Natural killer cell (primary cell): Measurements from ENCODE around the gene CD300E. TPM values are rescaled to one million over a fixed set of nuclear protein-coding genes. Genes with fewer than 3 reads are reported as not detected.
"Not testable (repeated sequence)": the region's sequence is repeated elsewhere in the genome, so short reads cannot be mapped to it uniquely, and the experiment has no call there.

Source experiments
- ATAC-seq, 3 donors: fragments of 150-1000 bp in 2 of 3; fragments of 200-7000 bp in 1 of 3; cut with Tn5 transposase; 1 replicate in 1 of 3; 2 replicates in 2 of 3; pipeline ENCODE4 v1.10.0; 2021; ENCODE audit warnings: mild to moderate bottlenecking in 2 of 3, moderate library complexity in 2 of 3
- DNase-seq, 2 donors: peaks; one replicate each; pipeline versions ENCODE4 v3.0.0 to v3.0.0-alpha.2; 2013 to 2021; ENCODE audit warnings: mixed read lengths in 1 of 2
- H3K27ac ChIP-seq: one replicate; pipeline ENCODE4 v1.5.1; 2013; ENCODE audit warnings: mild to moderate bottlenecking, low read length
- H3K27me3 ChIP-seq: one replicate; pipeline ENCODE4 v1.6.1; 2013; ENCODE audit warnings: low read length; ENCODE audit not compliant: control insufficient read depth, insufficient read depth
- H3K36me3 ChIP-seq: one replicate; pipeline ENCODE4 v1.6.1; 2013; ENCODE audit warnings: low read length; ENCODE audit not compliant: control insufficient read depth, insufficient read depth
- H3K4me1 ChIP-seq: one replicate; pipeline ENCODE4 v1.6.1; 2013; ENCODE audit warnings: low read length; ENCODE audit not compliant: control insufficient read depth, insufficient read depth
- H3K4me3 ChIP-seq: one replicate; pipeline ENCODE4 v1.5.1; 2013; ENCODE audit warnings: low read length
- H3K9me3 ChIP-seq: one replicate; pipeline ENCODE4 v1.6.1; 2013; ENCODE audit warnings: low read length; ENCODE audit not compliant: control insufficient read depth, insufficient read depth
- H3K27ac Mint-ChIP-seq, 2 donors: one replicate each; pipeline ENCODE4 v1.8.0; 2022; ENCODE audit warnings: mild to moderate bottlenecking in 2 of 2, mixed read lengths in 2 of 2, moderate library complexity in 1 of 2
- H3K27me3 Mint-ChIP-seq, 2 donors: one replicate each; pipeline ENCODE4 v1.8.0; 2022; ENCODE audit warnings: low read depth in 2 of 2, mixed read lengths in 2 of 2
- H3K36me3 Mint-ChIP-seq: one replicate; pipeline ENCODE4 v1.8.0; 2022; ENCODE audit warnings: mixed read lengths
- H3K4me1 Mint-ChIP-seq, 2 donors: one replicate each; pipeline ENCODE4 v1.8.0; 2022; ENCODE audit warnings: mixed read lengths in 2 of 2
- H3K4me3 Mint-ChIP-seq: one replicate; pipeline ENCODE4 v1.8.0; 2022; ENCODE audit warnings: mild to moderate bottlenecking, moderate library complexity, mixed read lengths
- H3K9me3 Mint-ChIP-seq, 2 donors: one replicate each; pipeline ENCODE4 v1.8.0; 2022; ENCODE audit warnings: mixed read lengths in 2 of 2
- WGBS: methylation state at CpG from one replicate; pipeline ENCODE4 v1.1.7; 2013; ENCODE audit warnings: missing lambda C conversion rate; ENCODE audit not compliant: insufficient coverage; 5-methylcytosine and 5-hydroxymethylcytosine counted together
- intact Hi-C: fragments of 100-400 bp; cut with micrococcal nuclease; formaldehyde crosslinking; loops from one replicate; pipeline ENCODE4 v1.14.2; 2022
- total RNA-seq, 4 donors: library from RNA; stranded (reverse); fragments of 120-200 nt in 1 of 4; gene quantifications; one replicate each; pipeline versions ENCODE4 v1.2.3 to v1.2.4, GENCODE V29; 2013 to 2022
- TF ChIP-seq, protein P1 (sequence below): fragments of 200-600 bp; IDR thresholded peaks from one replicate; pipeline ENCODE4 v1.8.0; 2022; ENCODE audit warnings: antibody characterized with exemption

Gene CD300E
- total RNA-seq, 3 donors from 2014 or later (not counting 1 experiment from before 2014, with no cell fraction given) = 6.9 to 10.0 (median 8.9) TPM

DNA sequence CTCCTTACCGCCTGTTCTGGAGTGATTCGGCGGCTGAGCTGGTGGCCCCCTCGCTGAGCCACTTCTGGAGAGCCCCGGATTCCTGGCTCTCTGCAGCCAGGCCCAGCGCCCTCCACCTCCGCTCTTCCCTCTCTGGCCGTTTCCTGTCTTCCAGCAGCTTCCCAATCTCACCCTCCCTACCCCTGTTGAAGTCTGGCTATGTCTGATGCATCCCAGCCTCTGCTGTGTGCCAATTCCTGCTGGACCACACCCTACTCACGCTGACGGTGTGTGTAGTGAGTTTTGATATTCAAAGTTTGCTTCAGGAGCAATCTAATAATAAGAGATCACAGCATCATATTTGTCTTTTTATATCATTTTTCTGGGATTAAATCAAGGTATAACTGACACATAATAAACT lies 40.9 kb downstream of the CD300E start:
- Mint-ChIP-seq H3K27ac (no peak overlapping the region), H3K36me3 (no peaks in the 10 kb centered on the region), H3K9me3 (no peaks in the 10 kb centered on the region), H3K27me3 (peaks cover 0 to 10% of the 10 kb centered on the region in 2 donors), H3K4me3 (no peak overlapping the region), H3K4me1 (peaks cover 9 to 15% of the 10 kb centered on the region in 2 donors)
- Histone ChIP-seq H3K36me3 (no peaks in the 10 kb centered on the region), H3K9me3 (peaks cover 6% of the 10 kb centered on the region), H3K27me3 (no peaks in the 10 kb centered on the region), H3K4me3 (no peak overlapping the region), H3K27ac (no peak overlapping the region), H3K4me1 (peaks cover 11% of the 10 kb centered on the region)
- no peak for DNase-seq
- intact Hi-C loops = no loop called here
- TF ChIP-seq, protein P1, sequence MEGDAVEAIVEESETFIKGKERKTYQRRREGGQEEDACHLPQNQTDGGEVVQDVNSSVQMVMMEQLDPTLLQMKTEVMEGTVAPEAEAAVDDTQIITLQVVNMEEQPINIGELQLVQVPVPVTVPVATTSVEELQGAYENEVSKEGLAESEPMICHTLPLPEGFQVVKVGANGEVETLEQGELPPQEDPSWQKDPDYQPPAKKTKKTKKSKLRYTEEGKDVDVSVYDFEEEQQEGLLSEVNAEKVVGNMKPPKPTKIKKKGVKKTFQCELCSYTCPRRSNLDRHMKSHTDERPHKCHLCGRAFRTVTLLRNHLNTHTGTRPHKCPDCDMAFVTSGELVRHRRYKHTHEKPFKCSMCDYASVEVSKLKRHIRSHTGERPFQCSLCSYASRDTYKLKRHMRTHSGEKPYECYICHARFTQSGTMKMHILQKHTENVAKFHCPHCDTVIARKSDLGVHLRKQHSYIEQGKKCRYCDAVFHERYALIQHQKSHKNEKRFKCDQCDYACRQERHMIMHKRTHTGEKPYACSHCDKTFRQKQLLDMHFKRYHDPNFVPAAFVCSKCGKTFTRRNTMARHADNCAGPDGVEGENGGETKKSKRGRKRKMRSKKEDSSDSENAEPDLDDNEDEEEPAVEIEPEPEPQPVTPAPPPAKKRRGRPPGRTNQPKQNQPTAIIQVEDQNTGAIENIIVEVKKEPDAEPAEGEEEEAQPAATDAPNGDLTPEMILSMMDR = no peak
- ATAC-seq = no peak
- WGBS = 90% methylated on average over 8 of the region's 10 CpGs

GRCh38 chr17:74579900-74580299 lies 43.6 kb downstream of the CD300E start:
- TF ChIP-seq, protein P1 = no peak
- no peaks in the 10 kb centered on the region for H3K9me3 Mint-ChIP-seq
- ATAC-seq = no peak
- no peak overlapping the region for H3K4me3 Mint-ChIP-seq
- peaks cover 9 to 15% of the 10 kb centered on the region in 2 donors for H3K4me1 Mint-ChIP-seq
- Histone ChIP-seq H3K36me3 (no peaks in the 10 kb centered on the region), H3K27ac (no peak overlapping the region), H3K4me3 (no peak overlapping the region), H3K27me3 (no peaks in the 10 kb centered on the region), H3K4me1 (peaks cover 11% of the 10 kb centered on the region), H3K9me3 (peaks cover 6% of the 10 kb centered on the region)
- 27% methylated on average over 7 of the region's 7 CpGs for WGBS
- DNase-seq = no peak
- no peaks in the 10 kb centered on the region for H3K36me3 Mint-ChIP-seq
- intact Hi-C loops = no loop called here
- no peak overlapping the region for H3K27ac Mint-ChIP-seq
- peaks cover 12 to 18% of the 10 kb centered on the region in 2 donors for H3K27me3 Mint-ChIP-seq

DNA sequence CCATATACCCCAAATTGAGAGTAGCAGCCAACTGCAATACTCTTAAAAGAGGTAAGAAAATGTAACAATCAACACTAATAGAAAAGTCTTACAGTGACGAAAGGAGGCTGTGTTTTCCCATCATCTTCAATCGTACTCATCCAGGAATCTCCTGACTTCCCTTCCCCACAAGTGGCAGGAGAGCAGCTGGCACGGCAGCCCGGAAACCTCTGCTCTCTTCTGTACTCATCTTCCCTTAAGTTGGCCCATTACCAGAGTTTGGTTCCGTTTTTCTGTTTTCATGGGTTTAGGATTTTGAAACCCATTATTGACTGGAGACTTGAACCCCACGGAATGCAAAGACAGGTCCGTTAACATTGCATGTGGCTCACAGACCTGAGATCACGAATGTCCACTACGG lies 44.6 kb downstream of the CD300E start:
- DNase-seq = no peak
- TF ChIP-seq, protein P1 = no peak
- H3K9me3 Mint-ChIP-seq = no peaks in the 10 kb centered on the region
- peaks cover 9 to 15% of the 10 kb centered on the region in 2 donors for H3K4me1 Mint-ChIP-seq
- no peaks in the 10 kb centered on the region for H3K36me3 ChIP-seq
- intact Hi-C loops = no loop called here
- no peaks in the 10 kb centered on the region for H3K27me3 ChIP-seq
- H3K27ac ChIP-seq = no peak overlapping the region
- no peaks in the 10 kb centered on the region for H3K36me3 Mint-ChIP-seq
- H3K27me3 Mint-ChIP-seq = peaks cover 18 to 27% of the 10 kb centered on the region in 2 donors
- ATAC-seq = no peak
- no peak overlapping the region for H3K27ac Mint-ChIP-seq
- H3K4me3 Mint-ChIP-seq = no peak overlapping the region
- H3K4me3 ChIP-seq = no peak overlapping the region
- peaks cover 11% of the 10 kb centered on the region for H3K4me1 ChIP-seq
- WGBS = 92% methylated on average over 9 of the region's 9 CpGs
- no peaks in the 10 kb centered on the region for H3K9me3 ChIP-seq

- no peaks in the 10 kb centered on the region for H3K27me3 ChIP-seq
- H3K4me1 Mint-ChIP-seq = peaks cover 5 to 7% of the 10 kb centered on the region in 2 donors
- no peaks in the 10 kb centered on the region for H3K9me3 ChIP-seq
- intact Hi-C loops = no loop called here
- no peaks in the 10 kb centered on the region for H3K9me3 Mint-ChIP-seq
- ATAC-seq = no peak
- H3K27me3 Mint-ChIP-seq = peaks cover 21 to 30% of the 10 kb centered on the region in 2 donors
- DNase-seq = no peak
- H3K36me3 ChIP-seq = no peaks in the 10 kb centered on the region
- no peak overlapping the region for H3K27ac Mint-ChIP-seq
- H3K27ac ChIP-seq = no peak overlapping the region
- 62% methylated on average over 5 of the region's 5 CpGs for WGBS
- no peaks in the 10 kb centered on the region for H3K36me3 Mint-ChIP-seq
- H3K4me3 ChIP-seq = no peak overlapping the region
- H3K4me3 Mint-ChIP-seq = no peak overlapping the region
- TF ChIP-seq, protein P1 = no peak
- H3K4me1 ChIP-seq = peaks cover 3% of the 10 kb centered on the region
These were observed 48.9 kb downstream of the CD300E start for GRCh38 chr17:74574489-74575142.

DNA sequence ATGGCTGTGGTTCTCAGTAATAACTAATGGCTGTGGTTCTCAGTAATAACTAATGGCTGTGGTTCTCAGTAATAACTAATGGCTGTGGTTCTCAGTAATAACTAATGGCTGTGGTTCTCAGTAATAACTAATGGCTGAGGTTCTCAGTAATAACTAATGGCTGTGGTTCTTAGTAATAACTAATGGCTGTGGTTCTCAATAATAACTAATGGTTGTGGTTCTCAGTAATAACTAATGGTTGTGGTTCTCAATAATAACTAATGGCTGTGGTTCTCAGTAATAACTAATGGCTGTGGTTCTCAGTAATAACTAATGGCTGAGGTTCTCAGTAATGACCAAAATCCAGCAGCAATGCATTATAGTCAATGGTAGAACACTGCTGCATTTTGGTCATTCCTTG lies 49.9 kb downstream of the CD300E start:
- H3K9me3 Mint-ChIP-seq, H3K4me3 ChIP-seq, H3K4me1 Mint-ChIP-seq, ATAC-seq, H3K4me1 ChIP-seq, H3K27ac ChIP-seq, DNase-seq, H3K9me3 ChIP-seq, H3K36me3 Mint-ChIP-seq, intact Hi-C loops, H3K27ac Mint-ChIP-seq, H3K4me3 Mint-ChIP-seq, H3K27me3 ChIP-seq, H3K36me3 ChIP-seq: not testable (repeated sequence)
- H3K27me3 Mint-ChIP-seq = peaks cover 25 to 35% of the 10 kb centered on the region in 2 donors
